HUES48 (cell line): ENCODE measurements around the gene CDKN2AIPNL.

Source experiments
- H3K27ac ChIP-seq: one replicate; pipeline ENCODE4 v1.7.0; 2013; ENCODE audit warnings: low read depth, low read length, inconsistent platforms
- H3K27me3 ChIP-seq: 2 replicates; pipeline ENCODE4 v1.6.1; 2013; ENCODE audit warnings: mild to moderate bottlenecking, low read length; ENCODE audit not compliant: control insufficient read depth, insufficient read depth
- H3K36me3 ChIP-seq: 2 replicates; pipeline ENCODE4 v1.6.1; 2013; ENCODE audit warnings: low read length; ENCODE audit not compliant: control insufficient read depth, insufficient read depth
- H3K4me1 ChIP-seq: 2 replicates; pipeline ENCODE4 v1.6.1; 2013; ENCODE audit warnings: mild to moderate bottlenecking, low read length; ENCODE audit not compliant: control insufficient read depth, insufficient read depth
- H3K4me3 ChIP-seq: 2 replicates; pipeline ENCODE4 v1.5.1; 2013; ENCODE audit warnings: mild to moderate bottlenecking, low read depth, low read length
- H3K9ac ChIP-seq: 2 replicates; pipeline ENCODE4 v1.6.1; 2013; ENCODE audit warnings: mild to moderate bottlenecking, low read depth, low read length, moderate library complexity
- H3K9me3 ChIP-seq: 2 replicates; pipeline ENCODE4 v1.6.1; 2013; ENCODE audit warnings: low read length; ENCODE audit not compliant: control insufficient read depth, insufficient read depth

CDKN2AIPNL gene

GRCh38 chr5:134411546-134412266 lies at the start of gene CDKN2AIPNL:
Gene CDKN2AIPNL, minus strand, starts transcription at chr5:134411881. Its CDS starts 27 bp downstream, at chr5:134411854.
- H3K9me3 ChIP-seq = no peaks in the 10 kb centered on the region
- H3K4me3 ChIP-seq = peak within 1 kb of the TSS; percentile 88
- H3K27me3 ChIP-seq = no peaks in the 10 kb centered on the region
- peak within 1 kb of the TSS; percentile 74 for H3K27ac ChIP-seq
- H3K9ac ChIP-seq = peak within 1 kb of the TSS; percentile 78
- H3K36me3 ChIP-seq = peaks cover 21% of the 10 kb centered on the region
- H3K4me1 ChIP-seq = peaks cover 13% of the 10 kb centered on the region

GRCh38 chr5:134460551-134460950 lies 48.9 kb upstream of the CDKN2AIPNL start:
- Histone ChIP-seq H3K9me3 (no peaks in the 10 kb centered on the region), H3K36me3 (no peaks in the 10 kb centered on the region), H3K27me3 (no peaks in the 10 kb centered on the region), H3K4me1 (no peaks in the 10 kb centered on the region), H3K27ac (no peak overlapping the region), H3K4me3 (no peak overlapping the region), H3K9ac (no peak overlapping the region)

GRCh38 chr5:134459491-134459890 lies 47.8 kb upstream of the CDKN2AIPNL start:
- H3K9ac ChIP-seq = no peak overlapping the region
- no peaks in the 10 kb centered on the region for H3K4me1 ChIP-seq
- no peak overlapping the region for H3K4me3 ChIP-seq
- H3K9me3 ChIP-seq = no peaks in the 10 kb centered on the region
- no peak overlapping the region for H3K27ac ChIP-seq
- no peaks in the 10 kb centered on the region for H3K27me3 ChIP-seq
- H3K36me3 ChIP-seq = no peaks in the 10 kb centered on the region

GRCh38 chr5:134459010-134459403 lies 47.3 kb upstream of the CDKN2AIPNL start:
- Histone ChIP-seq H3K36me3 (no peaks in the 10 kb centered on the region), H3K27ac (no peak overlapping the region), H3K4me3 (no peak overlapping the region), H3K9me3 (no peaks in the 10 kb centered on the region), H3K9ac (no peak overlapping the region), H3K27me3 (no peaks in the 10 kb centered on the region), H3K4me1 (no peaks in the 10 kb centered on the region)

GRCh38 chr5:134458234-134459009 lies 46.7 kb upstream of the CDKN2AIPNL start:
- Histone ChIP-seq H3K36me3 (no peaks in the 10 kb centered on the region), H3K27ac (no peak overlapping the region), H3K9ac (no peak overlapping the region), H3K9me3 (no peaks in the 10 kb centered on the region), H3K4me3 (no peak overlapping the region), H3K4me1 (no peaks in the 10 kb centered on the region), H3K27me3 (no peaks in the 10 kb centered on the region)

- H3K9ac ChIP-seq = no peak overlapping the region
- no peaks in the 10 kb centered on the region for H3K4me1 ChIP-seq
- no peaks in the 10 kb centered on the region for H3K27me3 ChIP-seq
- no peak overlapping the region for H3K27ac ChIP-seq
- no peak overlapping the region for H3K4me3 ChIP-seq
- H3K36me3 ChIP-seq = no peaks in the 10 kb centered on the region
- no peaks in the 10 kb centered on the region for H3K9me3 ChIP-seq
Measured at GRCh38 chr5:134457801-134458200, 46.1 kb upstream of the CDKN2AIPNL start.

- H3K9me3 ChIP-seq = no peaks in the 10 kb centered on the region
- no peak overlapping the region for H3K27ac ChIP-seq
- no peaks in the 10 kb centered on the region for H3K27me3 ChIP-seq
- no peak overlapping the region for H3K9ac ChIP-seq
- no peaks in the 10 kb centered on the region for H3K4me1 ChIP-seq
- no peak overlapping the region for H3K4me3 ChIP-seq
- no peaks in the 10 kb centered on the region for H3K36me3 ChIP-seq
Measured at GRCh38 chr5:134456825-134457224, 45.1 kb upstream of the CDKN2AIPNL start.

- no peaks in the 10 kb centered on the region for H3K4me1 ChIP-seq
- H3K4me3 ChIP-seq = no peak overlapping the region
- H3K27ac ChIP-seq = no peak overlapping the region
- H3K36me3 ChIP-seq = no peaks in the 10 kb centered on the region
- H3K9ac ChIP-seq = no peak overlapping the region
- H3K27me3 ChIP-seq = no peaks in the 10 kb centered on the region
- H3K9me3 ChIP-seq = no peaks in the 10 kb centered on the region
Measured at GRCh38 chr5:134455466-134455865, 43.8 kb upstream of the CDKN2AIPNL start.

- no peak overlapping the region for H3K27ac ChIP-seq
- no peaks in the 10 kb centered on the region for H3K36me3 ChIP-seq
- no peak overlapping the region for H3K4me3 ChIP-seq
- no peaks in the 10 kb centered on the region for H3K27me3 ChIP-seq
- H3K9me3 ChIP-seq = no peaks in the 10 kb centered on the region
- H3K9ac ChIP-seq = no peak overlapping the region
- no peaks in the 10 kb centered on the region for H3K4me1 ChIP-seq
Measured at GRCh38 chr5:134453016-134453415, 41.3 kb upstream of the CDKN2AIPNL start.

- Histone ChIP-seq H3K4me3 (no peak overlapping the region), H3K4me1 (no peaks in the 10 kb centered on the region), H3K27ac (no peak overlapping the region), H3K9ac (no peak overlapping the region), H3K27me3 (no peaks in the 10 kb centered on the region), H3K36me3 (no peaks in the 10 kb centered on the region), H3K9me3 (no peaks in the 10 kb centered on the region)
Measured at GRCh38 chr5:134451936-134452505, 40.3 kb upstream of the CDKN2AIPNL start.
